Right atrium auricular region (tissue), 2 donors: ENCODE measurements around the gene ADTRP. TPM values are rescaled to one million over a fixed set of nuclear protein-coding genes. Genes with fewer than 3 reads are reported as not detected.

Source experiments
- DNase-seq: peaks from one replicate; pipeline ENCODE4 v3.0.0-alpha.2; 2019; ENCODE audit warnings: low spot score
- H3K27ac ChIP-seq, 2 donors: fragments of 200-600 bp; sonication (generic); 1 replicate in 1 of 2; 2 replicates in 1 of 2; pipeline ENCODE4 v1.5.1; 2016 to 2019
- H3K27me3 ChIP-seq, 2 donors: fragments of 200-600 bp; sonication (generic); one replicate each; pipeline versions ENCODE4 v1.5.1 to v1.6.0; 2017 to 2019
- H3K36me3 ChIP-seq: fragments of 200-600 bp; sonication (generic); one replicate; pipeline ENCODE4 v1.5.1; 2016
- H3K4me1 ChIP-seq, 2 donors: fragments of 200-600 bp; sonication (generic); one replicate each; pipeline versions ENCODE4 v1.5.1 to v1.6.0; 2017 to 2019
- H3K4me3 ChIP-seq, 2 donors: fragments of 200-600 bp; sonication (generic); 1 replicate in 1 of 2; 2 replicates in 1 of 2; pipeline ENCODE4 v1.5.1; 2017 to 2019; ENCODE audit warnings: mild to moderate bottlenecking in 1 of 2, moderate library complexity in 1 of 2
- H3K9me3 ChIP-seq, 2 donors: fragments of 200-600 bp; sonication (generic); one replicate each; pipeline ENCODE4 v1.5.1; 2019
- CTCF ChIP-seq, 2 donors: fragments of 200-600 bp; sonication (generic); IDR thresholded peaks; one replicate each; pipeline ENCODE4 v1.5.1; 2019; ENCODE audit warnings: antibody characterized with exemption in 2 of 2
- total RNA-seq, 2 donors: library from RNA; depleted of rRNA; stranded (reverse); fragments of >200 nt; gene quantifications; one replicate each; pipeline ENCODE4 v1.1.0, GENCODE V29; 2016

Gene ADTRP
- total RNA-seq, 2 donors from 2014 or later: not detected

GRCh38 chr6:11812951-11813350 is 34.3 kb upstream of the ADTRP start:
- no peaks in the 10 kb centered on the region for H3K9me3 ChIP-seq
- TF ChIP-seq CTCF (IDR thresholded peaks at IDR 0.05): no peak
- peak overlapping the region in 1 of 2 donors; percentile 21 for H3K27ac ChIP-seq
- no peak overlapping the region for H3K4me3 ChIP-seq
- no peak for DNase-seq
- no peaks in the 10 kb centered on the region for H3K36me3 ChIP-seq
- no peaks in the 10 kb centered on the region for H3K27me3 ChIP-seq
- H3K4me1 ChIP-seq: peaks cover 0 to 22% of the 10 kb centered on the region in 2 donors

- no peak overlapping the region for H3K27ac ChIP-seq
- DNase-seq: no peak
- H3K36me3 ChIP-seq: no peaks in the 10 kb centered on the region
- peaks cover 0 to 22% of the 10 kb centered on the region in 2 donors for H3K4me1 ChIP-seq
- H3K9me3 ChIP-seq: no peaks in the 10 kb centered on the region
- H3K4me3 ChIP-seq: no peak overlapping the region
- no peak for TF ChIP-seq CTCF (IDR thresholded peaks at IDR 0.05)
- no peaks in the 10 kb centered on the region for H3K27me3 ChIP-seq
Observed at GRCh38 chr6:11812439-11812838, 33.8 kb upstream of the ADTRP start.

- H3K27ac ChIP-seq: no peak overlapping the region
- DNase-seq: no peak
Observed at GRCh38 chr6:11811644-11812264, 33.2 kb upstream of the ADTRP start.

GRCh38 chr6:11810854-11811643 is 32.4 kb upstream of the ADTRP start:
- H3K27ac ChIP-seq: peak overlapping the region; percentile 12 to 81

More at GRCh38 chr6:11811644-11812264, 33.2 kb upstream of the ADTRP start:
- peaks cover 0 to 22% of the 10 kb centered on the region in 2 donors for H3K4me1 ChIP-seq
- H3K9me3 ChIP-seq: no peaks in the 10 kb centered on the region
- H3K36me3 ChIP-seq: no peaks in the 10 kb centered on the region
- no peak overlapping the region for H3K4me3 ChIP-seq
- no peaks in the 10 kb centered on the region for H3K27me3 ChIP-seq
- TF ChIP-seq CTCF (IDR thresholded peaks at IDR 0.05): no peak

GRCh38 chr6:11810039-11810541 is 31.5 kb upstream of the ADTRP start:
- Histone ChIP-seq H3K9me3 (no peaks in the 10 kb centered on the region), H3K4me1 (peaks cover 0 to 22% of the 10 kb centered on the region in 2 donors), H3K27me3 (no peaks in the 10 kb centered on the region), H3K36me3 (no peaks in the 10 kb centered on the region), H3K27ac (peak overlapping the region; percentile 50 to 81), H3K4me3 (no peak overlapping the region)
- TF ChIP-seq CTCF (IDR thresholded peaks at IDR 0.05): no peak
- DNase-seq: peak; percentile 91

More at GRCh38 chr6:11810854-11811643, 32.4 kb upstream of the ADTRP start:
- no peak for DNase-seq
- no peak for TF ChIP-seq CTCF (IDR thresholded peaks at IDR 0.05)
- no peaks in the 10 kb centered on the region for H3K36me3 ChIP-seq
- H3K4me3 ChIP-seq: no peak overlapping the region
- H3K4me1 ChIP-seq: peaks cover 0 to 22% of the 10 kb centered on the region in 2 donors
- H3K27me3 ChIP-seq: no peaks in the 10 kb centered on the region
- H3K9me3 ChIP-seq: no peaks in the 10 kb centered on the region
